ENCODE results near the gene LOXL3.

LOXL3 gene

GRCh38 chr2:74548285-74548899 lies 5.3 kb downstream of the LOXL3 start:
- Mint-ChIP-seq H3K27me3 (peaks cover 33% of the 10 kb centered on the region), H3K27ac (no peak overlapping the region), H3K4me3 (peak overlapping the region; percentile 87), H3K9me3 (ENCODE audit: low read depth) (no peaks in the 10 kb centered on the region), H3K36me3 (no peaks in the 10 kb centered on the region), H3K4me1 (ENCODE audit: low read depth) (peaks cover 8% of the 10 kb centered on the region)

DNA sequence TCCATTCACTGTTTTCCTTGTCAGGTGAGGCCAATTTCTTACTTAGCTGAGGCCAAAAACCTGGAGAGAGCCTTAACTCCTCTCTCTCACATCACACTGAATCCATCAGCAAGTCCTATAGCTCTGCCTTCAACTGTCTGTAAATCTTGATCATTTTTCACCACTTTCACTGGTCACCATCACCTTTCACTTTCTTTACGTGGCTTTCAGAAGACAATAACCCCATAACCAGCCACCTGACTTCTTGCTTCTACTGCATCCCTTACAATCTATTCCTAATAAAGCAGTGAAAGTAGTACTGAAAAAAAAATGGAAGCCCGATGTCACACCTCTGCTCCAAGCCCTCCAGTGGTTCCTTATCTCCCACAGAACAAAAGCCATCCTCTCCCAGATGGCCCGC lies 7.7 kb downstream of the LOXL3 start:
- no peaks in the 10 kb centered on the region for H3K9me3 Mint-ChIP-seq (ENCODE audit: low read depth)
- no peak overlapping the region for H3K4me3 Mint-ChIP-seq
- peaks cover 36% of the 10 kb centered on the region for H3K27me3 Mint-ChIP-seq
- H3K27ac Mint-ChIP-seq, result no peak overlapping the region
- peaks cover 8% of the 10 kb centered on the region for H3K4me1 Mint-ChIP-seq (ENCODE audit: low read depth)
- H3K36me3 Mint-ChIP-seq, result peaks cover 2% of the 10 kb centered on the region

DNA sequence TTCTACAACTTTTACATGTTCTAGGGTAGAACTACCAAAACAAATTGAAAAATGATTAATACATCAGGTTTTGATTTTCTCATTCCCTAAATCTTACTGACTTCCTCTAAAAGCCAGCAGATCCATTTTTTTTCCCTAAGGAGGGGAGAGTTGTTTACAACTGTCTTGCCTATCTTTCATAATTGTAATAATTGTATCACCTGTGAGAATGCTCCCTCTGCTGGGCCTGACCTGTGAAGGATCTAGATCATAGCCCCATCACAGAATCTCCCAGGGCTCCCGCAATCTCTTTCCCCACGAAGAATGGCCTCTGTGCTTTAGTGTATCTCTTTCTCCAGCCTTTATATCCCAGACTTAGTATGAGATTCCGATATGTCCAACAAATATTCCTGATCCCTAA lies 9.1 kb downstream of the LOXL3 start:
- Mint-ChIP-seq H3K27me3 (peaks cover 28% of the 10 kb centered on the region), H3K4me3 (no peak overlapping the region), H3K9me3 (ENCODE audit: low read depth) (no peaks in the 10 kb centered on the region), H3K4me1 (ENCODE audit: low read depth) (peaks cover 7% of the 10 kb centered on the region), H3K36me3 (peaks cover 2% of the 10 kb centered on the region), H3K27ac (no peak overlapping the region)

DNA sequence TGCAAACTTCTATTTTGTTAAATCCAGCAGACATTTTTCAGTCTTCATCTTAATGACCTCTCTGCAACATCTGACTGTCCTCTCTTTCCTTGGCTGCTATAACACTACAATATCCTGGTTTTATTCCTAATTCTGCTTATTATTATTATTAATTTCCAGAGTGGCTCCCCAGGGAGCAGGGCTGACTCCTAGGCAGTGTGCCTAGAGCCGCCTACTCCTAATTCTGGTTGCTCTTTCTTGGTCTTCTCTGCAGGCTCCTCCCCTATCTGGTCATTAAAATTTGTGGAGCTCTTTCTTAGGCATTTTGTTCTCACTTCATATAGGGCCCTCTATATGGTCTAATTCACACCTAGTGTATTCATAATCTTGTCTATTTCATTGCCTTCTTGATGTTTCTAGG lies 10.8 kb downstream of the LOXL3 start:
- peaks cover 2% of the 10 kb centered on the region for H3K36me3 Mint-ChIP-seq
- H3K4me3 Mint-ChIP-seq, result no peak overlapping the region
- H3K27ac Mint-ChIP-seq, result no peak overlapping the region
- peaks cover 21% of the 10 kb centered on the region for H3K27me3 Mint-ChIP-seq
- H3K9me3 Mint-ChIP-seq (ENCODE audit: low read depth), result no peaks in the 10 kb centered on the region
- H3K4me1 Mint-ChIP-seq (ENCODE audit: low read depth), result no peaks in the 10 kb centered on the region

DNA sequence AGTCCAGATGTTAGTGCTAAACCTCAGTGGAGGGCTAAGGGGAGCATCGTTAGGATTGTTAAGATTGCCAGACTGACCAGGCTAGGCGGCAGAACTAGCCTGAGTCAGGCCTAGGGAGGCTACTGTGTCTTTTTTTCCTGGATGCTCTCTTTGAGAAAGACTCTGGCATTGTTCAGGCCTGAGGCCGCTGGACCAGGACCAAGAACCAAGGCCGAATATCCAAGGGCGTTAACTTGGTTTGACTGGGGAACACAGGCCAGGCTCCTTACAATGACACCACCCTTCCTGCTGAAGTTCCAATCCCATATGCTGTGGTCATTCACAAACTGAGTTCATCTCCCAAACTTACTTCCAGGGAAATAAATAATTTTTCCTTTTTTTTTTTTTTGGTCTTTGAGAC lies 13.5 kb downstream of the LOXL3 start:
- Mint-ChIP-seq H3K4me3 (no peak overlapping the region), H3K27me3 (peaks cover 15% of the 10 kb centered on the region), H3K4me1 (ENCODE audit: low read depth) (no peaks in the 10 kb centered on the region), H3K36me3 (peaks cover 2% of the 10 kb centered on the region), H3K27ac (no peak overlapping the region), H3K9me3 (ENCODE audit: low read depth) (no peaks in the 10 kb centered on the region)

DNA sequence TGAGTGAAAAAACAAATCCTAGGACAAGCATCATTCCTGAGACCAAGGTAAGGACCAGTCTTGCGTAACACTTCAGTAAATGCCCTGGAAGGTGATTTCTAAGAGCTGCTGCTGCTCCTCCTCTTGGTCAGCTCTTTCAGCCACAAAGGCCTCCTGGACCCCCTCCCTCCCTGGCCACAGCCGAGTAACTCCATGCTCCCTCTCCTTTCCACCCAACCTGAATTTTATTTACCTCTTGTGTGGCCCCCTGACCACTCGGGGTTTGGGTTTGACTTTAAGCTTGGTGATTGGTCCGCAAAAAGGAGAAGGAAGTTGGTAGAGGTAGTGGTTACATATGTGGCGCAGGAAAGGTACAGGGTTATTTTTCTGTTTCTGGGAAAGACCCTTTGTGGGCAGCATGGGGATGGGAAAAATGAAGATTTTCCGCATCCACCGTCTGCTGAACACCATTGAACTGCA lies 14.8 kb downstream of the LOXL3 start:
- no peak overlapping the region for H3K27ac Mint-ChIP-seq

DNA sequence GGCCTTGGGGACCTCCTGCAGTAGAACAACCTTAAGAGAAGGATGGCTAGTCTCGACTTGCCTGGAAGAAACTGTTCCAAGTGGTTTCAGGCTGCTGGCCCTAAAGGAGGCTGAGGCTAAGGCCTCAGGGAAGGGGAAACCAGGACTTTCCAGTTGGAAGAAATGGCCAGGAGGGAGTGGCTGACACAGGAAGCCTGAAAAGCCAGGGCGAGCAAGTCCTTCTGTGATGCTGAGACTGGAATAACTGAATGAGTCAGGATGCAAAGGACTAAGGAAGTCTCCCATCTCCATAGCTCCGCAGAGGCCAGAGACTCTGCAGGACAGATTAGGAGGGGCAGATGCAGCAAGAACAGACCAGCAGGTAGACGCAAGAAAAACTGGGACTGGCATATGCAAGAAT lies 16.6 kb downstream of the LOXL3 start:
- H3K36me3 Mint-ChIP-seq, result peaks cover under 1% of the 10 kb centered on the region
- peaks cover 4% of the 10 kb centered on the region for H3K27me3 Mint-ChIP-seq
- no peak overlapping the region for H3K4me3 Mint-ChIP-seq
- H3K9me3 Mint-ChIP-seq (ENCODE audit: low read depth), result no peaks in the 10 kb centered on the region
- H3K27ac Mint-ChIP-seq, result no peak overlapping the region
- peaks cover 4% of the 10 kb centered on the region for H3K4me1 Mint-ChIP-seq (ENCODE audit: low read depth)

More for the DNA sequence above, 14.8 kb downstream of the LOXL3 start:
- Mint-ChIP-seq H3K9me3 (ENCODE audit: low read depth) (no peaks in the 10 kb centered on the region), H3K27me3 (peaks cover 11% of the 10 kb centered on the region), H3K4me3 (no peak overlapping the region), H3K36me3 (peaks cover 2% of the 10 kb centered on the region), H3K4me1 (ENCODE audit: low read depth) (no peaks in the 10 kb centered on the region)

GRCh38 chr2:74536166-74536950 lies 17.4 kb downstream of the LOXL3 start:
- Mint-ChIP-seq H3K4me1 (ENCODE audit: low read depth) (peaks cover 10% of the 10 kb centered on the region), H3K9me3 (ENCODE audit: low read depth) (no peaks in the 10 kb centered on the region), H3K27me3 (peaks cover 3% of the 10 kb centered on the region), H3K27ac (no peak overlapping the region), H3K36me3 (peaks cover 2% of the 10 kb centered on the region), H3K4me3 (no peak overlapping the region)

GRCh38 chr2:74535440-74535965 lies 18.2 kb downstream of the LOXL3 start:
- Mint-ChIP-seq H3K4me3 (no peak overlapping the region), H3K27ac (no peak overlapping the region), H3K9me3 (ENCODE audit: low read depth) (no peaks in the 10 kb centered on the region), H3K27me3 (peaks cover 3% of the 10 kb centered on the region), H3K4me1 (ENCODE audit: low read depth) (peaks cover 19% of the 10 kb centered on the region), H3K36me3 (peaks cover 2% of the 10 kb centered on the region)

DNA sequence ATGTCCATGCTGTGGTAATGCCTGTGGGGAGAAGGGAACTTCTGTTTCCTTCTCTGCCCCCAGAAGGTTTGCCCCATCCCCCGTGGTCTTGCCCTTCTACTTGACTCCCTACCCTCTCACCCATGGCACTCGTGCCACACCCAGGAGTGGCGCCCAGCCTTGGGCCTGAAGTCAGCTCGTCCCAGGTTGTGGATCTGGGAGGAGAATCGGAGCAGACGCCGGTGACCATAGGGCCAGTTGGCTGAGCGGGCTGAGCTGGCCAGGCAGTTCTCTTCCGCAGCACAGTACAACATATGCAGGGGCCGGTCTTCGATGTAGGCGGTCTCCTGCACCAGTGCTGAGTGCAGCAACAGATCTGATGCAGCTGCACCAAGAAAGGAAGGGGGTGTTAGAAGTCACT lies 19.3 kb downstream of the LOXL3 start:
- Mint-ChIP-seq H3K4me1 (ENCODE audit: low read depth) (peaks cover 20% of the 10 kb centered on the region), H3K9me3 (ENCODE audit: low read depth) (no peaks in the 10 kb centered on the region), H3K27ac (no peak overlapping the region), H3K36me3 (peaks cover 2% of the 10 kb centered on the region), H3K27me3 (peaks cover 3% of the 10 kb centered on the region), H3K4me3 (no peak overlapping the region)

DNA sequence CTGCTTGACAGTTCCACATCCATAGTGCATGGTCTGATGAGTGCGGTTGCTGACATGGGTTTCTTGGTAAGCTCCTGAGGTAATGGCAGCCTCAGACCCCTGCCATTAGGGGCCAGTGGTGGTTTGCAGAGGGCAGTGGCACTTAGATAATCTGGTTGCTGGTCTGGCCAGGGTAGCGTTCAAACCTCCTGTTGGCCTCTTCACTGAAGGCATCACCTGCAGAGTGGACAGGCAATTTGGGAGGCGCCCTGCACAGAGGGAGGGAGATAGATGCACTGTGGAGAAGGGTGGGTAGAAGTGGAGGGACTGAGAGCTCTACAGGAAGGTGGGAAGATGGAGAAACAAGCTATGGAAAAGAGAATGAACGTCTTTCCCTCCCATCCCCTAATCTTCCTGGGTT lies 20.3 kb downstream of the LOXL3 start:
- Mint-ChIP-seq H3K4me1 (ENCODE audit: low read depth) (peaks cover 20% of the 10 kb centered on the region), H3K4me3 (no peak overlapping the region), H3K27me3 (peaks cover 2% of the 10 kb centered on the region), H3K27ac (no peak overlapping the region), H3K36me3 (peaks cover 6% of the 10 kb centered on the region), H3K9me3 (ENCODE audit: low read depth) (no peaks in the 10 kb centered on the region)

GRCh38 chr2:74532222-74532621 lies 21.5 kb downstream of the LOXL3 start:
- peaks cover 9% of the 10 kb centered on the region for H3K36me3 Mint-ChIP-seq
- H3K9me3 Mint-ChIP-seq (ENCODE audit: low read depth), result no peaks in the 10 kb centered on the region
- H3K27ac Mint-ChIP-seq, result peak overlapping the region; percentile 7
- H3K27me3 Mint-ChIP-seq, result no peaks in the 10 kb centered on the region
- H3K4me3 Mint-ChIP-seq, result peak overlapping the region; percentile 63
- H3K4me1 Mint-ChIP-seq (ENCODE audit: low read depth), result peaks cover 27% of the 10 kb centered on the region

DNA sequence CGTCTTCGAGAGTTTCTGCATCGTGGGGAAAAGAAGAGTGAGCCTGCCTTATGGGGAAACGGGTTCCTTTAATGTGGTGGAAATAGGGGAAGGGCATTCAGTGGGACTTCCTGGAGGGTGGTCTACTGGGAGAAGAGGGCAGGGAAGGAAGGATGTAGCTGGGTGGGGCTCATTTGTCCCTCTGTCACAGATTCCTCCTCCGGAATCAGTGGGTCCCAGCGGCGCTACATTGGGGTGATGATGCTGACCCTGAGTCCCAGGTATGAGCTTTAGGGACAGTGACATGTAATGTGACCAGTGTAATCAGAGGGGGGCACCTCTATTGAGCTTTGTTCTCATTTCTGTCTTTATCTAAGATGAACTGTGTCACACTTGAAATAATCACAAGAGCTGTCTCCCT lies 22.1 kb downstream of the LOXL3 start:
- Mint-ChIP-seq H3K27me3 (no peaks in the 10 kb centered on the region), H3K4me3 (peak overlapping the region; percentile 98), H3K36me3 (peaks cover 12% of the 10 kb centered on the region), H3K4me1 (ENCODE audit: low read depth) (peaks cover 29% of the 10 kb centered on the region), H3K9me3 (ENCODE audit: low read depth) (no peaks in the 10 kb centered on the region), H3K27ac (no peak overlapping the region)

GRCh38 chr2:74530239-74531187 lies 23.2 kb downstream of the LOXL3 start:
- no peaks in the 10 kb centered on the region for H3K9me3 Mint-ChIP-seq (ENCODE audit: low read depth)
- peak overlapping the region; percentile 98 for H3K4me3 Mint-ChIP-seq
- peak overlapping the region; percentile 92 for H3K27ac Mint-ChIP-seq
- H3K36me3 Mint-ChIP-seq, result peaks cover 18% of the 10 kb centered on the region
- H3K4me1 Mint-ChIP-seq (ENCODE audit: low read depth), result peaks cover 36% of the 10 kb centered on the region
- H3K27me3 Mint-ChIP-seq, result no peaks in the 10 kb centered on the region
